ENCODE measurements around the gene PLEKHG4.

DNA sequence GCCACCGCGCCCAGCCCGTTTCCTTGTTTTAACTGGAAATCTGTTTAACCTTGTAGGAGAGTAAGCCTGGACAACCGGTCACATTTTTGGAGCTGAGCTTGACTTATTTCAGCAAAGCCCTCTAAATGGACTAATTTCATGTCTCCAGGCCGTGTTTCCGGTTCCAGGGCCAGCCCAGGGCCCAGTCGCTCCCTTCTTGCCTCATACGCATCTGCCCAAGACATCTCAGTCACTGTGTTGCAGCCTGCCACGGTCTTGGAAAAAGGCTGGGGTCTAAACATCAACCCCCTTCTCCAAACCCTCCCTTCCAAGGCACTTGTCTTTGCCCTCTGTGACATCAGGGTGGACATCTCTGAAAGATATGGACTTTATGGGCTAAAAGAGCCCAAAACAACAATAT lies 18.9 kb downstream of the PLEKHG4 start:
- TF ChIP-seq, protein P1, sequence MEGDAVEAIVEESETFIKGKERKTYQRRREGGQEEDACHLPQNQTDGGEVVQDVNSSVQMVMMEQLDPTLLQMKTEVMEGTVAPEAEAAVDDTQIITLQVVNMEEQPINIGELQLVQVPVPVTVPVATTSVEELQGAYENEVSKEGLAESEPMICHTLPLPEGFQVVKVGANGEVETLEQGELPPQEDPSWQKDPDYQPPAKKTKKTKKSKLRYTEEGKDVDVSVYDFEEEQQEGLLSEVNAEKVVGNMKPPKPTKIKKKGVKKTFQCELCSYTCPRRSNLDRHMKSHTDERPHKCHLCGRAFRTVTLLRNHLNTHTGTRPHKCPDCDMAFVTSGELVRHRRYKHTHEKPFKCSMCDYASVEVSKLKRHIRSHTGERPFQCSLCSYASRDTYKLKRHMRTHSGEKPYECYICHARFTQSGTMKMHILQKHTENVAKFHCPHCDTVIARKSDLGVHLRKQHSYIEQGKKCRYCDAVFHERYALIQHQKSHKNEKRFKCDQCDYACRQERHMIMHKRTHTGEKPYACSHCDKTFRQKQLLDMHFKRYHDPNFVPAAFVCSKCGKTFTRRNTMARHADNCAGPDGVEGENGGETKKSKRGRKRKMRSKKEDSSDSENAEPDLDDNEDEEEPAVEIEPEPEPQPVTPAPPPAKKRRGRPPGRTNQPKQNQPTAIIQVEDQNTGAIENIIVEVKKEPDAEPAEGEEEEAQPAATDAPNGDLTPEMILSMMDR (IDR thresholded peaks at IDR 0.05): no peak
- TF ChIP-seq TCF7 (CRISPR knock-in tag; IDR thresholded peaks at IDR 0.05; ENCODE audit: low read depth) (no peak), CREB1 (CRISPR knock-in tag; IDR thresholded peaks at IDR 0.05) (no peak), TEAD4 (CRISPR knock-in tag; IDR thresholded peaks at IDR 0.05) (no peak), ETV6 (CRISPR knock-in tag; IDR thresholded peaks at IDR 0.05) (no peak), TP53 (CRISPR knock-in tag; IDR thresholded peaks at IDR 0.05) (no peak), MYBL2 (CRISPR knock-in tag; IDR thresholded peaks at IDR 0.05) (no peak)
- TF ChIP-seq, protein P2, sequence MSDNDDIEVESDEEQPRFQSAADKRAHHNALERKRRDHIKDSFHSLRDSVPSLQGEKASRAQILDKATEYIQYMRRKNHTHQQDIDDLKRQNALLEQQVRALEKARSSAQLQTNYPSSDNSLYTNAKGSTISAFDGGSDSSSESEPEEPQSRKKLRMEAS (CRISPR knock-in tag; IDR thresholded peaks at IDR 0.05): no peak
